ENCODE data around the gene TPP2.

- TF ChIP-seq CTCF (conservative IDR thresholded peaks at IDR 0.05; ENCODE audit: low read length) = no peak
- no peak for TF ChIP-seq EZH2phosphoT487 (IDR thresholded peaks at IDR 0.05; ENCODE audit: borderline replicate concordance, low read depth, low read length)
Observed at GRCh38 chr13:102628559-102628958, 31.8 kb downstream of the TPP2 start.
